WTC11 (cell line): Measurements from ENCODE around the gene IL6R. TPM values are rescaled to one million over a fixed set of nuclear protein-coding genes. Genes with fewer than 3 reads are reported as not detected.

Experiments
- ATAC-seq: fragments of 200-7000 bp; cut with Tn5 transposase; 2 replicates; pipeline ENCODE4 v1.10.0; 2021; ENCODE audit warnings: mild to moderate bottlenecking, moderate library complexity
- CTCF ChIA-PET: fragments of 300-600 bp; sonication (Branson Sonifier 250); formaldehyde crosslinking; loops from one replicate; lab custom pipeline; 2021; ENCODE audit warnings: antibody characterized with exemption; lab: Charles Lee
- POLR2A ChIA-PET: fragments of 350-600 bp; sonication (Branson Sonifier 250); formaldehyde crosslinking; loops from one replicate; lab custom pipeline; 2021; ENCODE audit warnings: antibody characterized with exemption; lab: Charles Lee
- DNase-seq: peaks from one replicate; pipeline ENCODE4 v3.0.0; 2021; ENCODE audit warnings: low spot score
- H3K27ac Mint-ChIP-seq: 2 replicates; pipeline ENCODE4 v1.8.0; 2021; ENCODE audit warnings: mixed read lengths
- H3K27me3 Mint-ChIP-seq: 2 replicates; pipeline ENCODE4 v1.8.0; 2021; ENCODE audit warnings: low read depth, mild to moderate bottlenecking, moderate library complexity, mixed read lengths
- H3K36me3 Mint-ChIP-seq: 2 replicates; pipeline ENCODE4 v1.8.0; 2021; ENCODE audit warnings: mixed read lengths
- H3K4me1 Mint-ChIP-seq: 2 replicates; pipeline ENCODE4 v1.8.0; 2022; ENCODE audit warnings: mixed read lengths
- H3K4me3 Mint-ChIP-seq: 2 replicates; pipeline ENCODE4 v1.8.0; 2021; ENCODE audit warnings: mild to moderate bottlenecking, moderate library complexity, mixed read lengths
- H3K9me3 Mint-ChIP-seq: 2 replicates; pipeline ENCODE4 v1.8.0; 2021; ENCODE audit warnings: mixed read lengths
- CREM ChIP-seq: sonication (generic); formaldehyde crosslinking; IDR thresholded peaks from 2 replicates; pipeline ENCODE4 v1.8.1; 2022; ENCODE audit warnings: mild to moderate bottlenecking, missing genetic modification reagents, moderate library complexity
- HMGA2 ChIP-seq: fragments of 250-450 bp; sonication (Bioruptor Pico); IDR thresholded peaks from 2 replicates; pipeline ENCODE4 v1.4.0; 2021; ENCODE audit warnings: mild to moderate bottlenecking, moderate library complexity
- KAT7 ChIP-seq: sonication (generic); formaldehyde crosslinking; IDR thresholded peaks from 2 replicates; pipeline ENCODE4 v1.8.1; 2023; ENCODE audit warnings: missing genetic modification reagents, mild to moderate bottlenecking, borderline replicate concordance
- NR3C1 ChIP-seq: sonication (generic); formaldehyde crosslinking; conservative IDR thresholded peaks from 2 replicates; pipeline ENCODE4 v1.8.1; 2023; ENCODE audit warnings: low read depth, mild to moderate bottlenecking, missing genetic modification reagents
- SMAD4 ChIP-seq: sonication (generic); formaldehyde crosslinking; IDR thresholded peaks from 2 replicates; pipeline ENCODE4 v1.8.0; 2022; ENCODE audit warnings: mild to moderate bottlenecking, missing genetic modification reagents
- SP1 ChIP-seq: sonication (generic); formaldehyde crosslinking; conservative IDR thresholded peaks from 2 replicates; pipeline ENCODE4 v1.8.1; 2022; ENCODE audit warnings: missing genetic modification reagents
- TCF7 ChIP-seq: sonication (generic); formaldehyde crosslinking; IDR thresholded peaks from 2 replicates; pipeline ENCODE4 v1.8.0; 2022; ENCODE audit warnings: mild to moderate bottlenecking, low read depth, missing genetic modification reagents, moderate library complexity
- TEAD4 ChIP-seq: sonication (generic); formaldehyde crosslinking; IDR thresholded peaks from 2 replicates; pipeline ENCODE4 v1.8.0; 2022; ENCODE audit warnings: mild to moderate bottlenecking, missing genetic modification reagents
- ZBTB21 ChIP-seq: sonication (generic); formaldehyde crosslinking; IDR thresholded peaks from 2 replicates; pipeline ENCODE4 v1.8.1; 2023; ENCODE audit warnings: mild to moderate bottlenecking, missing genetic modification reagents, borderline replicate concordance
- ZNF121 ChIP-seq: sonication (generic); formaldehyde crosslinking; IDR thresholded peaks from 2 replicates; pipeline ENCODE4 v1.8.0; 2023; ENCODE audit warnings: missing genetic modification reagents
- ZNF219 ChIP-seq: sonication (generic); formaldehyde crosslinking; IDR thresholded peaks from 2 replicates; pipeline ENCODE4 v1.8.0; 2023; ENCODE audit warnings: missing genetic modification reagents, mild to moderate bottlenecking, borderline replicate concordance
- total RNA-seq: library from RNA; stranded (reverse); gene quantifications from 3 replicates; pipeline ENCODE4 v1.2.3, GENCODE V29; 2021
- TF ChIP-seq, protein P1 (sequence below): fragments of 250-450 bp; sonication (Bioruptor Pico); IDR thresholded peaks from 2 replicates; pipeline ENCODE4 v1.8.0; 2021; ENCODE audit warnings: mild to moderate bottlenecking
- TF ChIP-seq, protein P2 (sequence below): sonication (generic); formaldehyde crosslinking; IDR thresholded peaks from 2 replicates; pipeline ENCODE4 v1.8.0; 2022; ENCODE audit warnings: mild to moderate bottlenecking, missing genetic modification reagents
- TF ChIP-seq, protein P3 (sequence below): sonication (generic); formaldehyde crosslinking; IDR thresholded peaks from 2 replicates; pipeline ENCODE4 v1.8.0; 2022; ENCODE audit warnings: mild to moderate bottlenecking, missing genetic modification reagents
- TF ChIP-seq, protein P4 (sequence below): sonication (generic); formaldehyde crosslinking; IDR thresholded peaks from 2 replicates; pipeline ENCODE4 v1.8.1; 2023; ENCODE audit warnings: mild to moderate bottlenecking, missing genetic modification reagents, moderate library complexity
- TF ChIP-seq, protein P5 (sequence below): sonication (generic); formaldehyde crosslinking; IDR thresholded peaks from 2 replicates; pipeline ENCODE4 v1.8.0; 2023; ENCODE audit warnings: mild to moderate bottlenecking, missing genetic modification reagents

The IL6R gene
- total RNA-seq, 1 experiment from 2014 or later, result 7.0 TPM

DNA sequence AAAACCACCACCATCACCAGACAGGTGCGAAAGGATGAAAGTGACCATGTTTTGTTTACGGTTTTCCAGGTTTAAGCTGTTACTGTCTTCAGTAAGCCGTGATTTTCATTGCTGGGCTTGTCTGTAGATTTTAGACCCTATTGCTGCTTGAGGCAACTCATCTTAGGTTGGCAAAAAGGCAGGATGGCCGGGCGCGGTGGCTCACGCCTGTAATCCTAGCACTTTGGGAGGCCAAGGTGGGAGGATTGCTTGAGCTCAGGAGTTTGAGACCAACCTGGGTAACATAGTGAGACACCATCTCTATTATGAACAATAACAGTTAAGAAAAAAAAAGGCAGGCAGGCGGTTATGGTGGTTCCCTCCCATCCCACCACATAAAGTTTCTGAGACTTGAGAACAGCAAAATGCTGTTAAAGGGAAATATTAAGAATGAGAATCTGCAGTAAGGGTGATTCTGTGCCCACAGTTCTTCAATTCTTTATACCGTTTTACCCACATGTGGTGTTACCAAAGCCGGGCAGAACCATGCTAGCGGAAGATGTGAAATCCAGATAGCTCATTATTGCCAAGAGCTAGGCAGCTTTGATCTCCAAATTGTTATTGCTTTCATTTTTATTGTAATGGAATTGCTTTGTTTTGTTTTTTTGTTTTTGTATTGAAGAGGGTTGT is 62.4 kb downstream of the IL6R start:
- no peak overlapping the region for H3K4me3 Mint-ChIP-seq
- no peaks in the 10 kb centered on the region for H3K27me3 Mint-ChIP-seq
- CTCF ChIA-PET, result interaction anchor here (0.7 to 5.4 kb wide), 5 partner anchors 12 to 92 kb away, joined by 3 to 27 read pairs (median 6); no protein-coding TSS in a partner anchor
- H3K36me3 Mint-ChIP-seq, result no peaks in the 10 kb centered on the region
- peaks cover 16% of the 10 kb centered on the region for H3K4me1 Mint-ChIP-seq
- POLR2A ChIA-PET, result interaction anchor here (1.4 kb wide), 1 partner anchor 60 kb away, joined by 3 read pairs; no protein-coding TSS in a partner anchor
- H3K9me3 Mint-ChIP-seq, result no peaks in the 10 kb centered on the region
- H3K27ac Mint-ChIP-seq, result no peak overlapping the region
- TF ChIP-seq, protein P1, sequence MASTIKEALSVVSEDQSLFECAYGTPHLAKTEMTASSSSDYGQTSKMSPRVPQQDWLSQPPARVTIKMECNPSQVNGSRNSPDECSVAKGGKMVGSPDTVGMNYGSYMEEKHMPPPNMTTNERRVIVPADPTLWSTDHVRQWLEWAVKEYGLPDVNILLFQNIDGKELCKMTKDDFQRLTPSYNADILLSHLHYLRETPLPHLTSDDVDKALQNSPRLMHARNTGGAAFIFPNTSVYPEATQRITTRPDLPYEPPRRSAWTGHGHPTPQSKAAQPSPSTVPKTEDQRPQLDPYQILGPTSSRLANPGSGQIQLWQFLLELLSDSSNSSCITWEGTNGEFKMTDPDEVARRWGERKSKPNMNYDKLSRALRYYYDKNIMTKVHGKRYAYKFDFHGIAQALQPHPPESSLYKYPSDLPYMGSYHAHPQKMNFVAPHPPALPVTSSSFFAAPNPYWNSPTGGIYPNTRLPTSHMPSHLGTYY (CRISPR knock-in tag), result no peak
- TF ChIP-seq HMGA2 (CRISPR knock-in tag), result no peak
- TF ChIP-seq TCF7 (CRISPR knock-in tag), result no peak
- no peak for TF ChIP-seq ZNF121 (CRISPR knock-in tag)
- no peak for TF ChIP-seq TEAD4 (CRISPR knock-in tag)
- TF ChIP-seq, protein P2, sequence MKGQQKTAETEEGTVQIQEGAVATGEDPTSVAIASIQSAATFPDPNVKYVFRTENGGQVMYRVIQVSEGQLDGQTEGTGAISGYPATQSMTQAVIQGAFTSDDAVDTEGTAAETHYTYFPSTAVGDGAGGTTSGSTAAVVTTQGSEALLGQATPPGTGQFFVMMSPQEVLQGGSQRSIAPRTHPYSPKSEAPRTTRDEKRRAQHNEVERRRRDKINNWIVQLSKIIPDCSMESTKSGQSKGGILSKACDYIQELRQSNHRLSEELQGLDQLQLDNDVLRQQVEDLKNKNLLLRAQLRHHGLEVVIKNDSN (CRISPR knock-in tag), result no peak
- TF ChIP-seq, all 79 proteins: peak for 0
- no peak for DNase-seq
- no peak for ATAC-seq

DNA sequence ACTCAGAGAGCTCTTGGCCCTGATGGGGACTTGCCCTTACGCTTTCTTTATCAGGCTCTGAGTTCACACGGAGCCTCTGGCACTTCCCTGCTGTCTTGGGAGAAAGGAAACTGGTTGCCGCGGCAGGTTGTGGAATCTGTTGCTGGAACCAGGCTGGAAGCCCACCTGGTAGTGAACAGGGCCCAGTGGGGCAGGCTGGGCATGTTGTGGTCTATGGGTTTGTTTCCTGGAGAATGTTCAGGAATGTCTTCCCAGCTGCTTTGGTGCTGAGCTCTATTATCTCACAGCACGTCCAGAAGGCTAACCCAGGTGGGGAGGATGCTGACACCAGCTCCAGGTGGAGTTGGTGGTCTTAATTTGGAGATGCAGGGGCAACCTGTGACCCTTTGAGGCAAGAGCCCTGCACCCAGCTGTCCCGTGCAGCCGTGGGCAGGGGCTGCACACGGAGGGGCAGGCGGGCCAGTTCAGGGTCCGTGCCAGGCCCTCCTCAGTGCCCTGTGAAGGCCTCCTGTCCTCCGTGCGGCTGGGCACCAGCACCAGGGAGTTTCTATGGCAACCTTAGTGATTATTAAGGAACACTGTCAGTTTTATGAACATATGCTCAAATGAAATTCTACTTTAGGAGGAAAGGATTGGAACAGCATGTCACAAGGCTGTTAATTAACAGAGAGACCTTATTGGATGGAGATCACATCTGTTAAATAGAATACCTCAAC is 63.5 kb downstream of the IL6R start:
- ATAC-seq, result no peak
- no peak for DNase-seq
- POLR2A ChIA-PET, result interaction anchor here (0.7 to 1.4 kb wide), 2 partner anchors 61 to 211 kb away, joined by 3 read pairs; no protein-coding TSS in a partner anchor
- Mint-ChIP-seq H3K9me3 (no peaks in the 10 kb centered on the region), H3K4me3 (no peak overlapping the region), H3K36me3 (no peaks in the 10 kb centered on the region), H3K27ac (no peak overlapping the region), H3K4me1 (peaks cover 12% of the 10 kb centered on the region), H3K27me3 (no peaks in the 10 kb centered on the region)
- no peak for TF ChIP-seq ZBTB21 (CRISPR knock-in tag)
- TF ChIP-seq ZNF121 (CRISPR knock-in tag), result no peak
- TF ChIP-seq, protein P3, sequence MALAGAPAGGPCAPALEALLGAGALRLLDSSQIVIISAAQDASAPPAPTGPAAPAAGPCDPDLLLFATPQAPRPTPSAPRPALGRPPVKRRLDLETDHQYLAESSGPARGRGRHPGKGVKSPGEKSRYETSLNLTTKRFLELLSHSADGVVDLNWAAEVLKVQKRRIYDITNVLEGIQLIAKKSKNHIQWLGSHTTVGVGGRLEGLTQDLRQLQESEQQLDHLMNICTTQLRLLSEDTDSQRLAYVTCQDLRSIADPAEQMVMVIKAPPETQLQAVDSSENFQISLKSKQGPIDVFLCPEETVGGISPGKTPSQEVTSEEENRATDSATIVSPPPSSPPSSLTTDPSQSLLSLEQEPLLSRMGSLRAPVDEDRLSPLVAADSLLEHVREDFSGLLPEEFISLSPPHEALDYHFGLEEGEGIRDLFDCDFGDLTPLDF (CRISPR knock-in tag), result no peak
- no peak for TF ChIP-seq NR3C1 (CRISPR knock-in tag)
- TF ChIP-seq CREM (CRISPR knock-in tag), result no peak
- TF ChIP-seq, protein P4, sequence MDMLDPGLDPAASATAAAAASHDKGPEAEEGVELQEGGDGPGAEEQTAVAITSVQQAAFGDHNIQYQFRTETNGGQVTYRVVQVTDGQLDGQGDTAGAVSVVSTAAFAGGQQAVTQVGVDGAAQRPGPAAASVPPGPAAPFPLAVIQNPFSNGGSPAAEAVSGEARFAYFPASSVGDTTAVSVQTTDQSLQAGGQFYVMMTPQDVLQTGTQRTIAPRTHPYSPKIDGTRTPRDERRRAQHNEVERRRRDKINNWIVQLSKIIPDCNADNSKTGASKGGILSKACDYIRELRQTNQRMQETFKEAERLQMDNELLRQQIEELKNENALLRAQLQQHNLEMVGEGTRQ (CRISPR knock-in tag), result no peak
- TF ChIP-seq, protein P5, sequence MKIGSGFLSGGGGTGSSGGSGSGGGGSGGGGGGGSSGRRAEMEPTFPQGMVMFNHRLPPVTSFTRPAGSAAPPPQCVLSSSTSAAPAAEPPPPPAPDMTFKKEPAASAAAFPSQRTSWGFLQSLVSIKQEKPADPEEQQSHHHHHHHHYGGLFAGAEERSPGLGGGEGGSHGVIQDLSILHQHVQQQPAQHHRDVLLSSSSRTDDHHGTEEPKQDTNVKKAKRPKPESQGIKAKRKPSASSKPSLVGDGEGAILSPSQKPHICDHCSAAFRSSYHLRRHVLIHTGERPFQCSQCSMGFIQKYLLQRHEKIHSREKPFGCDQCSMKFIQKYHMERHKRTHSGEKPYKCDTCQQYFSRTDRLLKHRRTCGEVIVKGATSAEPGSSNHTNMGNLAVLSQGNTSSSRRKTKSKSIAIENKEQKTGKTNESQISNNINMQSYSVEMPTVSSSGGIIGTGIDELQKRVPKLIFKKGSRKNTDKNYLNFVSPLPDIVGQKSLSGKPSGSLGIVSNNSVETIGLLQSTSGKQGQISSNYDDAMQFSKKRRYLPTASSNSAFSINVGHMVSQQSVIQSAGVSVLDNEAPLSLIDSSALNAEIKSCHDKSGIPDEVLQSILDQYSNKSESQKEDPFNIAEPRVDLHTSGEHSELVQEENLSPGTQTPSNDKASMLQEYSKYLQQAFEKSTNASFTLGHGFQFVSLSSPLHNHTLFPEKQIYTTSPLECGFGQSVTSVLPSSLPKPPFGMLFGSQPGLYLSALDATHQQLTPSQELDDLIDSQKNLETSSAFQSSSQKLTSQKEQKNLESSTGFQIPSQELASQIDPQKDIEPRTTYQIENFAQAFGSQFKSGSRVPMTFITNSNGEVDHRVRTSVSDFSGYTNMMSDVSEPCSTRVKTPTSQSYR (CRISPR knock-in tag), result no peak
- no peak for TF ChIP-seq SP1 (CRISPR knock-in tag)
- TF ChIP-seq KAT7 (CRISPR knock-in tag), result no peak
- TF ChIP-seq, protein P2 (CRISPR knock-in tag), result no peak
- TF ChIP-seq SMAD4, result no peak
- TF ChIP-seq ZNF219 (CRISPR knock-in tag), result no peak
- CTCF ChIA-PET, result interaction anchor here (0.5 to 5.4 kb wide), 4 partner anchors 10 to 197 kb away, joined by 3 to 27 read pairs (median 9); no protein-coding TSS in a partner anchor
